GM19238 (cell line): Measurements from ENCODE around the gene ATOX1.
"Not testable (repeated sequence)": the region's sequence is repeated elsewhere in the genome, so short reads cannot be mapped to it uniquely, and the experiment has no call there.

ENCODE experiments used
- DNase-seq: peaks from one replicate; pipeline ENCODE4 v3.0.0; 2011; ENCODE audit warnings: low spot score; ENCODE audit not compliant: insufficient read length

The ATOX1 gene, protein sequence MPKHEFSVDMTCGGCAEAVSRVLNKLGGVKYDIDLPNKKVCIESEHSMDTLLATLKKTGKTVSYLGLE

DNA sequence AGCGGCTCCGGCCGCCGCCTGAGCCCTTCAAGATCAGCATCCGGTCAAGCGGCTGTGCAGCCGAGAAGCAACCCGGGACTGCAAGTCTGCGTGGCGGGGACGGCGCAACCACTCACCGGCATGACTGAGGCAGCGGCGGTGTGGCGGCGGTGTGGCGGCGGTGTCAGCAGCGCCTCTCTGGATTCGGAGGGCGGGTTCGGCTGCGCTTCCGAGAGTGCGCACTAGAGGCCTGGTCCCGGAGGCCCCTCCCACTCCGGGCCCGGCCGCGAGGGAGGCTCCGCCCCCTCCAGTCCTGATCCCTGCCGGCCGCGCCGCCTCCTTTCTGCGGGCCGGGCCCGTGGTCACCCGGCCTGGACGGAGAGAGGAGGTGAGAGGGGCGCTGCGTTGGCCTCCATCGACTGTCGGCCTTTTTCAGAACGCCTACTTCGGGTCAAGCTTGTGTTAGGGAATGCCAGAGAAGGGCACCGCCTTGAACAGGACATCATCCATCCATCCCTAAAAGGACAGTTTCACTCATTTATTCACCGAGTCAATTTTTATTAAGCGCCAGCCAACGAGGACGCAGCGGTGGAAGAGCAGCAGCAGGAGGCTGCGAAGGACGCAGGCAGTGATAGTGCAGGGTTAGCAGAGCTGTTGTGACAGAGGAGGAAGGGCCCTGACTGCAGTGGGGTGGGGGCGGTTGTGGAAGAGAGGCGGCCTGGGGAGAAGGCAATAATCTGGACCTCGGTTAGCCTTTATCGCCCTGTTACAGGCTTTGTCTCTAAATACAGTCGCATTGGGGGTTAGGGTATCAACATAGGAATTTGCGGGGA, at the start of gene ATOX1:
ATOX1 (minus strand) TSS at position 202 of the 812 bp plus-strand sequence; CDS start at position 122, 80 bp downstream.
- peak; percentile 91 for DNase-seq

DNA sequence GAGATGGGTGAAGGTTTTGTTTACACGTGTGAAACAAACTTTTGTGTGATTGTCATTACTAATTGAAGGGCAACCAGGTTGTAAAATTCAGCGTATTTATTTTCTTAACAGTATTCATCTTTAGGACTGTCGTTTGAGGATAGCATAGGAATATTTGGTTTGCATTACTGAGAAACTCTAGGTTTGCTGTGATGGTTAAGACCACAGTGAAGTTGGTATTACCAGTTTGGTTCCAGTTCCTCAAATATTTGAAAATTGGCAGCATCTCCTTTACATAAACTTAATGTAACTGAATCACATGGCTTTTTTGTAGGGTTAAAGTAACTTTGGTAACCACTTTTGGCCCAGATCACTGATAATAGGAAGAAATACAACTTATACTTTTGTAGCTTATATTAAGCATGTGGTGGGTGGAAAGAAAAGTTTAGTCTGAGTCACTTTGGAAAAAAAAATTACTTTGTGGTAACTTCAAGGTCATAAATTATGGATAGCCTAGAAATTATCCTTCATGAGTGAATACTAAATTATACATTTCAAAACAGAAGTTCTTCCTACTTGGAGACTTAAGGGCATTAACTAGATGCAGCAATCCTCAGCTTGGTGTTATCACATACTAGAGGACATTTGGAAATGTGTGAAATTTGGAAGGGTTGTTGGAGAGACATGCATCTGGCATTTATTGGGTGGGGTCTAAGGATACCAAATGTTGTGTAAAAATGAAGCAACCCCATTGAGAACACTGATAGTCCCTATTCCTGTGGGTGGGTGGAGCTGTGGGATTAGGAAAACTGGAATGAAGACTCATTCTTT, 47.2 kb upstream of the ATOX1 start:
- no peak for DNase-seq

DNA sequence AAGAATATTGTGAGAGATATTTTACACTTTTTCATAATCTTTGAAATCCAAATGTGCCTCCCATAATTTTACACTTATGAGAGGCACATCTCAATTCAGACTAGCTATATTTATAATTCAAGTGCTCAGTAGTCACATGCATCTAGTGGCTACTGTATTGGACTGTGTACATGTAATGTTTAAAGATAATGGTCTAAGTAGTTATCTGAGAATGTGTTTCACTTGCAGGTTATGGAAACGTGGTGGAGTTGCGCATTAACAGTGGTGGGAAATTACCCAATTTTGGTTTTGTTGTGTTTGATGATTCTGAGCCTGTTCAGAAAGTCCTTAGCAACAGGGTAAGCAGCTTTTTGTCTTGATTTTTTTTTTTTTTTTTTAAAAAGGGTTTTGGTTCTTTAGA, 42.1 kb upstream of the ATOX1 start:
- DNase-seq, result no peak

DNA sequence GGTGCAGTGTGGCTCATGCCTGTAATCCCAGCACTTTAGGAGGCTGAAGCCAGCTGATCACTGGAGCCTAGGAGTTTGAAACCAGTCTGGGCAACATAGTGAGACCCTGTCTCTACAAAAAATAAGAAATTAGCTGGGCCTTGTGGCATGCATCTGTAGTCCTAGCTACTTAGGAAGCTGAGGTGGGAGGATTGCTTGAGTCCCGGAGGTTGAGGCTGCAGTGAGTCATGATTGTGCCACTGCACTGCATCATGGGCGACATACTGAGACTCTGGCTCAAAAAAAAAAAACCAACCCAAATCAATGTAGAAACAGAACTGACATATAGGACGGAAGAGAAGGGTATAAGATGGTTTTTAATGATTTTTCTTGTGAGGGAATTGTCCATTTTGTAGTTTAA, 41.0 kb upstream of the ATOX1 start:
- no peak for DNase-seq

DNA sequence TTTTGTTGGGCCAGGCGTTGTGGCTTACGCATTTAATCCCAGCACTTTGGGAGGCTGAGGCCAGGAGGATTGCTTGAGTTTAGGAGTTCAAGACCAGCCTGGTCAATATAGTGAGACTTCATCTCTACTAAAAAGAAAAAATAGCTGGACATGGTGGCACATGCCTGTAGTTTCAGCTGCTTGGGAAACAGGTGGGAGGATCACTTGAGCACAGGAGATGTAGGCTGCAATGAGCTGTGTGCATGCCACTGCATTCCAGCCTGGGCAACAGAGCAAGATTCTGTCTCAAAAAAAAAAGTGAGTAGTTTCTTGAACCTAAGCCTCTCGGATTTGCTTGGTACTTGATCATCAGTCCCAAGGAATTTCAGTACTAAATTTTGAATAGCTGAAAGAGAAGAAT, 40.2 kb upstream of the ATOX1 start:
- no peak for DNase-seq

DNA sequence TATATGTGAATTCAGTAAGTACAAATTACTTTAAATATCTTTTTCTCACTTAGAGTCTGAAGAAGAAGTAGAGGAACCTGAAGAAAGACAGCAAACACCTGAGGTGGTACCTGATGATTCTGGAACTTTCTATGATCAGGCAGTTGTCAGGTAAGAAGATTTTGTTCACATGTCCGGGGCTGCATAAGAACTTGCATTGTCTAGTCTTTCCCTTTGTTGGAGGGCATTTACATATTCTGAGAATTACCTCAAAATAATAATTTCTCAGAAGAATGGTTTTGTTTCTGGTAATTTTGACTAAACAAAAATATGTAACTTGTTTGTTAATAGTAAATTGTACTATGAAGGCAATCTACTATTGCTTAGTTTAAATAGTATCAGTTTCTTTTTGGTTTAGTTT, 37.0 kb upstream of the ATOX1 start:
- no peak for DNase-seq

DNA sequence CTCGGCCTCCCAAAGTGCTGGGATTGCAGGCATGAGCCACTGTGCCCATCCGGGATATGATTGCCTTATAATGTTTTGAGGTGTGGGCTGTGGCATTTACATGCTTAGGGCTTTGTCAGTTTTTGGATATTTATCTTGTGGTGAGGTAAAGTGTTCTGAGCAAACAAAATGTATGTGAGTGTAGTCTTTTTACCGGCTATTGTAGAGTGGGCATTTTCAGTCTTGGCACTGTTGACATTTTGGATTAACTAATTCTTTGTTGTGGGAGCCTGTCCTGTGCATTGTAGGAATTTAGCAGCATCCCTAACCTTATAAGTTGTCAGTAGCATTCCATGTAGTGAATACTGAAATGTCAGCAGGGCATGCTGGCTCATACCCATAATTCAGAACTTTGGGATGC, 34.9 kb upstream of the ATOX1 start:
- no peak for DNase-seq

DNA sequence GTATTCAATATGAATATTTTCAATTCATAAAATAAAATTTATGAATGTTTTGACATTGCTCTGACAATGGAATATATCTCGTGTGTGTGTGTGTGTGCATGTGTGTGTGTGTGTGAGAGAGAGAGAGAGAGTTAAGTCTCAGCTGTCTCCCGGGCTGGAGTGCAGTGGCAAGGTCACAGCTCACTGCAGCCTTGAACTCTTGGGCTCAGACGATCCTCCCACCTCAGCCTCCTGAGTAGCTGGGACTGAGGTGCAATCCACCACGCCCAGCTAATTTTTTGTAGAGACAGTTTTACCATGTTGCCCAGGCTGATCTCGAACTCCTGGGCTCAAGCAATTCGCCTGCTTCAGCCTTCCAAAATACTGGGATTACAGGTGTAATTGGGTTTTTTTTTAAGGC, 29.4 kb upstream of the ATOX1 start:
- DNase-seq, result no peak

DNA sequence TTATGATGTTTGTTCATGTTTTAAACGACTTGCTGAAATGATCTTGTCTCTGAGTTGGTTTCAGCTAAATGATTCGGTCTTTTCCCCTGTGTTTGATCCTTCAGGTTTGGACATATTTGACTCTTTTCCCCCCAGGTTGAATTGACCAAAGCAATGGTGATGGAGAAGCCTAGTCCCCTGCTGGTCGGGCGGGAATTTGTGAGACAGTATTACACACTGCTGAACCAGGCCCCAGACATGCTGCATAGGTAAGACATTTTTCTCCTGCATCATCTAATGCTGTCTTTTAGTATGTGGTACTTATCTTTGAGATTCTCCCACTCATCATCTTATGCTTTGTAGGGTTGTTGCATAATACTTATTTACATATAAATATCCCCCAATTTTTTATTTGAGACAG, 28.0 kb upstream of the ATOX1 start:
- no peak for DNase-seq

DNA sequence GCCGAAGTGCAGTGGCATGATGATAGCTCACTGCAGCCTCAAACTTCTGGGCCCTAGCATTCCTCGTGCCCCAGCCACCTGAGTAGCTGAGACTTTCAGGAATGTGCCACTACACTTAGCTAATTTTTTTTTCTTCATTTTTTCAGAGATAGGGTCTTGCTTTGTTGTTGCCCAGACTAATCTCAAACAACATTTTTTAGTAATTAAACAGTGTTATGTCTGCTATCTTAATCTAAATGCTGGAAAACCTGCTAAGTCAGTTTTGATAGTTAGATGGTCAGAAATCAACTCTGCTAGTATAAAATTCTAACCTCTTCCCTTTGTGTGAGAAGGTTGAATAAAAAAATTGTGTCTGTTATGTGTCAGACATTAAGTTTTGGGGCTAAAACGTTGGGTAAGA, 25.7 kb upstream of the ATOX1 start:
- DNase-seq, result no peak

DNA sequence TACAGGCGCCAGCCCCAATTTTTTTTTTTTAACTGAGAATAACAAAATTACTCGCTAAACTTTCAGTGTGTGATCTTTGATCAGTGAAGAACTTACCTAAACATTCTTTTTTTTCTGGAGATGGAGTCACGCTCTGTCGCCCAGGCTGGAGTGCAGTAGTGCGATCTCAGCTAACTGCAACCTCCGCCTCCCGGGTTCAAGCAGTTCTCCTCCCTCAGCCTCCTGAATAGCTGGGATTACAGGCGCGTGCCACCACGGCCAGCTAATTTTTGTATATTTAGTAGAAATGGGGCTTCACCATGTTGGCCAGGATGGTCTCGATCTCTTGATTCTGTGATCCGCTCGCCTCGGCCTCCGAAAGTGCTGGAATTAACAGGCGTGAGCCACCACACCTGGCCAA, 25.2 kb upstream of the ATOX1 start:
- not testable (repeated sequence) for DNase-seq

DNA sequence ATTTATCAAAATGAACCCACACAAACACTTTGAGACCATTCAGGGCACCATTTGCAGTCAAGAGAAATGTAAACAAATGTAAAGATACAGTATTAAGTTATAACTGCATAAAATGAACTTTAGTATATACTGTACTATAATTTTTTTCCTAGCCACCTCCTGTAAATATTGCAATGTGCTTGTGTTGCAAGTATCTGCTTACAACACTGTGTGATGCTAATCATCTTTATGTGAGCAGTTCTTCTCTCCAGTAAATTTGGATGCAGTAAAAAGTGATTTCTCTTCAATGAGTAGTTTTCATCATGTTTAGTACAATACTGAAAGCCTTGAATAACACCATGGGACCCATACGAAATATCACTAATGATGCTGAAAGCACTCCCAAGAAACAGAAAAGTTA, 22.8 kb upstream of the ATOX1 start:
- DNase-seq, result no peak

DNA sequence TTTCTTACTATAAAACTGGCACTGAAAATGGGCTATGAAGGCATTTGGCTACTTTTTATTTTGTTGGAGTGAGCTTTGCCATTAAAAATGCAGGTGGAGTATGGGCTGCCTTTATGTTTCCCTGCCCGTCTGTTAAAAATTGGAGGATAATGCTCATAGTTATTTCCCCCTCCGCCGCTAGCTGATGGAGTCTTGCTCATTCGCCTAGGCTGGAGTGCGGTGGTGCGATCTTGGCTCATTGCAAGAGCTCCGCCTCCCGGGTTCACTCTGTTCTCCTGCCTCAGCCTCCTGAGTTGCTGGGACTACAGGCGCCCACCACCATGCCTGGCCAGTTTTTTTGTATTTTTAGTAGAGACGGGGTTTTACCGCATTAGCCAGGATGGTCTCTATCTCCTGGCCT, 21.9 kb upstream of the ATOX1 start:
- DNase-seq, result no peak

DNA sequence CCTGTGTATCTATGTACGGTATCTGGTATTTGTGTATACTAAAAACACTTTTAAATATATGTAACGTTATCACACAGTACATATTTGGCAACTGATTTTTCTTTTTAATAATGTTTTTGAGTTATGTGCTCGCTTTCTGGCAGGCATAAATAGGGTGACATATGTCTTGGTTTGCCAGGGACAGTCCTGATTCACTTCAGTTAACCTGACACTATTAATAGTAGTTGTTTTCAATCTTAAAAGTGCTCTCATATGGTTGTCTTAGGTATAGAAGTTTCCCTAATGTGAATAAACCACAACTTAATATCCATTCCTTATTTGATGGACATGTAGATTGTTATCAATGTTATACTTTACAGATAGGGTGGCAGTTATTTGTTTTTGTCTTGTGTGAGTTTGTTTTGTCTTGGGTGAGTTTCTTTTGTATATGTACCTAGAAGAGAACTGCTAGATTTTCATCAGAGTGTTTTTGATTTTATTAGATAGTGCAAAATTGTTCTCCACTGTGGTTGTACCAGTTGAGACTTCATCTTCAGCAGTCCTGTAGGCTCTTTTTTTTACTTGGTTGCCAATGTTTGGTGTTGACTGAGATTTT, 21.2 kb upstream of the ATOX1 start:
- DNase-seq, result no peak

DNA sequence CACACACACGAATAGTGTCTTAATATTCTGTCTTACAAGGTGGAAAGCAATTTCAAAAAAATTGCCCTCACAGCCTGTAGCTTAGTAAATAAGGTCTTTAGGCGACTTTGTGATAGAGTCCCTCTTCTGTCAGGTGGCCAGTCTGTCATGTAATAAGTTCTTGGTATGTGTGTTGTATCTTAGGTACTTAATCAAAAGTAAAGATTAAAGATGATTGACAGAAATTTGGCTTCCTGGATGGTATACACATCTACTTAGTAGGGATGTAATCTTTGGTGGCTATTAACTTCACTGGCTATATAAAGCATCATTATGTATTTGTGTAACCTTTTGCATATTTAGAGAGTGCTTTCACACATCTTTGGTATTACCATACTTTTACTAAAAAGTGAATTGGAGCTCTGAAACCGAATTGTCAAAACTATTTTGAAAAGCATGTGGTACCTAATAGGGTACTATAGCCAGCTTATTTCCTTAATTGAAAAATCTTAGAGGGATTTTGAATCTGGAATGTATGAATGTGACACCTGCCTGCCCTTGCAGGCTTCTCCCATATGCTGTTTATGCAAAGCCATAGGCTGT, 16.7 kb upstream of the ATOX1 start:
- DNase-seq, result no peak

DNA sequence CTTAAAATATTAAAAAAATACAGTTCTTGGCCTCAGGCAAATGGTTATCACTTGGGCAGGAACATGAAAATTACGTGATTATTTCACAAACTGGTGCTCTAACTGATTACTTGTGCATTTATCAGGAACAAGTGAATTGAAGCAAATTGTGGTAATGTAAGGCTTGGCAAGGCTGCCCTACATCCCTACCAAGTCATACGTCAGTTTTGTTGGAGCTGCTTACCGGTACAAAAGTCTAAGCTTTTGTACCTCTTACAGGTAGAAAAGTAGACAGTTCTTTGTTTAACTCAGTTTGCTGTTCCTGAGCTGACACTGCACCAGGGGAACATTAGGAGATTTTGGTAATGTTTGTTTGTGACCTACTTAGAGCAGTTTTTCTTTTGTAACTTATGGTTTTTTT, 15.5 kb upstream of the ATOX1 start:
- DNase-seq, result no peak

DNA sequence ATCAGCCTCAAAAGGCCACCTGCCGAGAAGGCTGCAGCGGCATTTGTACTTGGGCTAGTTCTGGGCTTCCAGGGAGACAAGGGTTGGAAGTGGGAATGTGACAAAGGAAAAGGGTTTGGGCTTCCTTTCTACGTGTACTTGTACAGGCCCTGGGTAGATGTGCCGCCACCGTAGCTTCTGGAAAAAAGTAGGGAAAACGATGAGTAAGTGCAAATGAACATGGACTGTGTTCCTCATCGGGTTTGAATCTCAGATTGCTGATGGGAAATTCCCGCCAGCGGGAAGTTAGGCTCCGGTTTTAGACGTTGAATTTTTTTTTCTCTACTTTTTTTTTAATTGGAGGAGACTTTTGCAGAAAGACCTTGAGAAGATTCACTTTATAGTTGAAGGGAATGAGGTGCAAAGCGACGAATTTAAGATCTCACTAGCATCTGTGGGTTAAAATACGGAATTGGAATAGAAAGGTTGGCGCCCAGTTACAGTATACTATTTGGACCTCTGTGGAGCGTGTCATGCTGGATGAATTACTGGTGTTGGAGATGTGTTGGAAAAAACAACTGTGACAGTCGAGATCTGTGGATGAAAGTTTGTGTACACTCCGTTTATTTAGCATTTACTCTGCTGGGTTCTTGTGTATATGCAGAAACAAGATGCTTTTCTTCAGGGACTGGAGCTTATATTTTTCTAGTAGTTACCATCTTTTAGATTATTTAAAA, 14.6 kb upstream of the ATOX1 start:
- no peak for DNase-seq

DNA sequence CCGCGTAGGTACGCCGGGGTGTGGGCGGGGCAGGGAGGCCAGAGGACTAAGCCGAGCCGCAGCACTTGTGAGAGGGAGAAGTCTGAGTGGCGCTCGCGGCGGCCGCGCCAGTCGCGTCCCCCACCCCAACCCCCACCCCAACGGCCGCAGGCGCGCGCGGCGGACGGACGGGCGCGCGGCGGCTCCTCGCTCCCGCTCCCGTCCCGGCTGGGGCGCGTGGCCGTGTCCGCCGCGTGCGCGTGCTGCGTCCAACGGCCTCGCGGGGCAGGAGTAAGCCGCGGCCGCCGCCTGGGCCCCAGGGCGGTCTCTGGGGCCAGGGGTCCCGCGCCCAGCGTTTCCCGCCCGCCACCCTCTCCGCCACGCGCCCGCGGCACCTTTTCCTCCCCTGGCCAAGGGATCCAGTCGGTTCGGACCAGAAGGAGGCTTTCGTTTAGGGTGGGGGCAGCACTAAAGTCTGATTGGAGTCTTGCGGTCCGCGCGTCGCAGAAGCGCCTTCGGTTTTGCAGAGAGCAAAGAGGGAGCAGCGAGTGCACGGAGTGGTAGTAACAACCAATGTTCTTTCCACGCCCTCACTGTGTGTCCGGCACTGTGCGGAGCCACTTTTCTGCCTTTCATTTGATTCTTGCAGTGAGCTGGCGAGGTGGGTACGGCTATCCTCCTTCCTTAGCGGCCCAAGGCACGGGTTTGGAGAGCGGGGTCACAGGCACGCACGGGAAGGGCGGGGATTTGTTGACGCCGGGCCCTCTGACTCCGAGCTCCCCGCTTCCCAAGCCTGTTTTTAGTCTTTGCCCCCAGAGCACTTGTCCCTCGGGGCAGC, 13.8 kb upstream of the ATOX1 start:
- peak; percentile 21 for DNase-seq

DNA sequence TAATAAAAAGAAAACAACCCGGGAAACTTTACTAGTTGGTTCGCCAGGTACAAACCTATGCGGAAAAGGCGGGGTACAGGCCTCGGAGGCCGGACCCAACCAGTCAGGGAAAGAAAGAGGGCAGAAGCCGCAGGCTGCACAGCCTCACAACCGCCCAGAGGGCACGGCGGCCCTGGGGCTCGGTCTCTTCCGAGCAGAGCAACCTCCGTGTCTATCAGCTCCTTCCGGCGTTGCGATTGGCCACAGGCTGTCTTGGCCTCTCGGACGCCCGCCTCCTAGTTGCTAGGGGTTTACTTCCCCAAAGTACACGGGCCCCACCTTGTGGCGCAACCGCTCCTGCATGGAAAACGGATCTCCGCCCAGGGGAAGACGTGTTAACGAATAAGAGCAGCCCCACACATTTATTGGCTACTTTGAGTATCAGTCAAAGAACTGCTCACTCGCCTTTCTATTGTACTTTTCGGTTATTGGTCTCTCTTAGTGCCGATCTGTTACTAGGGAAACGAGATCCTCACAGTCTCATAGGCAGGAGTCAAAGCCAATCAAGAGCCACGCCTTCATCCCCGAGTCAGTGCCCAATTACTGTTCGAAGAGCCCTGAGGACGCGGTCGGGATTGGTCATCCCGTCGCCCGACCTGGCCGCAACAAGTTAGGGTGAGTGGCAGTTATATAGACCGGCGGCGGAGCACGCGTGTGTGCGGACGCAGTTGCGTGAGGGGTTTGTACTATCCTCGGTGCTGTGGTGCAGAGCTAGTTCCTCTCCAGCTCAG, 13.0 kb upstream of the ATOX1 start, which contains the start of gene G3BP1:
G3BP1 (plus strand) TSS at position 696 of the 770 bp plus-strand sequence. CDS start 14,667 bp downstream, outside the sequence.
- DNase-seq, result peak; percentile 93
